ENCODE results near the gene ADGRF3.

GRCh38 chr2:26299471-26300101 lies 47.0 kb downstream of the ADGRF3 start:
- TF ChIP-seq YY1 (IDR thresholded peaks at IDR 0.05; ENCODE audit: low read depth): no peak
- TF ChIP-seq MXI1 (IDR thresholded peaks at IDR 0.05; ENCODE audit: low read depth, low read length): no peak

All from SK-N-SH (cell line).